Karpas-422 (cell line): Measurements from ENCODE around the gene DQX1. TPM values are rescaled to one million over a fixed set of nuclear protein-coding genes. Genes with fewer than 3 reads are reported as not detected.

ENCODE experiments used
- DNase-seq: peaks from one replicate; pipeline ENCODE4 v3.0.0-alpha.2; 2015
- H2AFZ ChIP-seq: fragments of 200-600 bp; sonication (generic); 2 replicates; pipeline ENCODE4 v1.6.1; 2014; ENCODE audit warnings: antibody characterized with exemption, low read length, mixed read lengths
- H3K27ac ChIP-seq: fragments of 200-600 bp; sonication (generic); 2 replicates; pipeline ENCODE4 v1.5.1; 2014; ENCODE audit warnings: mild to moderate bottlenecking, low read length, moderate library complexity
- H3K27me3 ChIP-seq: fragments of 200-600 bp; sonication (generic); 2 replicates; pipeline ENCODE4 v1.6.1; 2014; ENCODE audit warnings: low read length, mixed read lengths
- H3K36me3 ChIP-seq: fragments of 200-600 bp; sonication (generic); 2 replicates; pipeline ENCODE4 v1.6.1; 2014; ENCODE audit warnings: low read length, mixed read lengths; ENCODE audit not compliant: insufficient read depth
- H3K4me1 ChIP-seq: fragments of 200-600 bp; sonication (generic); 2 replicates; pipeline ENCODE4 v1.6.1; 2014; ENCODE audit warnings: mild to moderate bottlenecking, low read length, mixed read lengths
- H3K4me2 ChIP-seq: fragments of 200-600 bp; sonication (generic); 2 replicates; pipeline ENCODE4 v1.6.1; 2014; ENCODE audit warnings: low read length, low read depth, mild to moderate bottlenecking; ENCODE audit not compliant: poor library complexity, severe bottlenecking
- H3K4me3 ChIP-seq: fragments of 200-600 bp; sonication (generic); 2 replicates; pipeline ENCODE4 v1.5.1; 2014; ENCODE audit warnings: mild to moderate bottlenecking, antibody characterized with exemption, low read length, mixed read lengths
- H3K79me2 ChIP-seq: fragments of 200-600 bp; sonication (generic); 2 replicates; pipeline ENCODE4 v1.6.1; 2014; ENCODE audit warnings: mild to moderate bottlenecking, low read length, mixed read lengths
- H3K9ac ChIP-seq: fragments of 200-600 bp; sonication (generic); 2 replicates; pipeline ENCODE4 v1.6.0; 2014; ENCODE audit warnings: low read length
- H3K9me2 ChIP-seq: fragments of 200-600 bp; sonication (generic), shearing (Covaris generic); replicated peaks from 2 replicates; pipeline ENCODE4 v1.6.0; 2014; ENCODE audit warnings: mild to moderate bottlenecking, low read length, moderate library complexity; ENCODE audit not compliant: insufficient read depth
- H3K9me3 ChIP-seq: fragments of 300-700, 200-600 bp; sonication (generic); 2 replicates; pipeline ENCODE4 v1.6.1; 2014; ENCODE audit warnings: low read length, mixed read lengths
- H4K20me1 ChIP-seq: fragments of 200-600 bp; sonication (generic); 2 replicates; pipeline ENCODE4 v1.6.1; 2014; ENCODE audit warnings: mild to moderate bottlenecking, antibody characterized with exemption, low read length, low read depth; ENCODE audit not compliant: insufficient read depth
- total RNA-seq: library from RNA; depleted of rRNA; stranded (reverse); fragments of >200 nt; shearing (Covaris generic); gene quantifications from 2 replicates; pipeline ENCODE4 v1.2.3, GENCODE V29; 2014; ENCODE audit warnings: low replicate concordance

Gene DQX1
- total RNA-seq, 1 experiment from 2014 or later, result 22.6 TPM

DNA sequence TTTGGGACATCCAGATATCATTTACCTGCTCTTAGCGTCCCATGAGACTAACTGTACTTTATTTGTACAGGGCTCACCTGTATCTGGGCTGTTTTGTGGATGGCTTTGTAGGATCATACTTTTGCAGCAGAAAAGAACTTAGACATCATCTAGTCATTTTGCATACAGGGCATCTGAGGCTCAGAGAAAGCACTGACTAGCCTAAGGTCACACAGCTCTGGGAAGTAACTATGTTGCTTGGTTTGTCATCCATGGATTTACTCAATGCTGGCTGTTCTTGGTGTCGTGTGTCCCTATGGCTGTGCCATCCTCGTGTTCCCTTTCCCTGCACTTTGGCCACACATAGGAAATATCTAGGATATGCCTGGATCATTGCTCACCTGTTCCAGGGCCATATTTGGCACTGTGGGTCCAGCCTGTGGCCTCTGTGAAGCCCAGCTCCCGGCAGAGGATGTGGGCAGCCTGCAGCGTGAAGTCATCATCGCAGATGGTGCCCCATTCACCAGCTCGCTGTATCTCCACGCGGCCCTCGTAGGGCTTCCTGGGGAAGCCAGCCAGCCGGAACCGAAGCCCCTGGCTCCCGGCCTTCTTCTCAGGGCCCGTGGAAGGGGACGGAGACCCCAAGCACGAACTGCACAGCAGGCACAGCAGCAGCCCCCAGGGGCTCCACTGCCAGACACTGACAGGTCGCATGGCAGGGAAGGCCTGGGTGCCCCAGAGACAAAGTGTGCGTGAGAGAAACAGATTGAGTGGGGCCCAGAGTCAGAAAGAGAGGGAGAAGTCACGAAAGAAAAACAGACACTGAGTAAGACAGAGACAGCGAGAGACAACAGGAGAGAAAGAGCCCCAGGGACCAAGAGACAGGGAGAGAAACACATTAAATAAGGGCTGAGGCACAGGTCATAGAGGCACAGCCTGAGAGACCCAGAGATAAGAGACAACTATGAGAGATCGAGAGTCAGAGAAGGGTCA, 26.2 kb upstream of the DQX1 start:
- no peaks in the 10 kb centered on the region for H3K9me3 ChIP-seq
- no peak overlapping the region for H2AFZ ChIP-seq
- no peak overlapping the region for H3K4me2 ChIP-seq
- no peak overlapping the region for H3K27ac ChIP-seq
- 0 out of 2 replicates have a peak, but pooled peaks cover 4% of the 10 kb centered on the region for H3K36me3 ChIP-seq
- no peak for DNase-seq
- no peak overlapping the region for H3K9ac ChIP-seq
- H3K4me3 ChIP-seq, result no peak overlapping the region
- no peaks in the 10 kb centered on the region for H3K27me3 ChIP-seq
- peaks cover 13% of the 10 kb centered on the region for H3K4me1 ChIP-seq
- no peaks in the 10 kb centered on the region for H3K9me2 ChIP-seq
- H4K20me1 ChIP-seq, result peaks cover 14% of the 10 kb centered on the region; the same call in 1 of the 2 replicates
- H3K79me2 ChIP-seq, result no peaks in the 10 kb centered on the region

DNA sequence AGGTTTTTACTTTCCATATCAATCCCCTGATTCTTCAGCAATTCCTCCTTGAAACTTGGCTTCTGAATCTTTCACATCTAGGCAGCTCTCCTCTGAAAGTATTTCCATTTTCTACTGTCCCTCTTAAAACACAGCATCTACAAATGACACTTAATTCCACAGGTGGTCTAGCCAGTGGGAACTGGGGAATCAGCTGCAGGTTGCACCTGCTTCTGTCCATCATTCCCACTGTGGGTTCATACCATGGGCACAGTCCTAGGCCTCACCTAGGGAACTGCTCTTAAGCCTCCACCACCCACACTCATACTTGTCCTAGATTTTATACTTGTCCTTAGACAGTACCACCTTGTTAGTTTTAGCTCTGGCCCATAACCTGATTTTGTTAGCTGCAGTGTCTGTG, 25.5 kb upstream of the DQX1 start:
- Histone ChIP-seq H3K27me3 (no peaks in the 10 kb centered on the region), H3K9me2 (no peaks in the 10 kb centered on the region), H3K4me2 (no peak overlapping the region), H3K4me3 (no peak overlapping the region), H3K4me1 (peaks cover 13% of the 10 kb centered on the region), H3K79me2 (no peaks in the 10 kb centered on the region), H3K36me3 (0 out of 2 replicates have a peak, but pooled peaks cover 4% of the 10 kb centered on the region), H4K20me1 (peaks cover 14% of the 10 kb centered on the region; the same call in 1 of the 2 replicates), H3K9ac (no peak overlapping the region), H3K9me3 (no peaks in the 10 kb centered on the region), H3K27ac (no peak overlapping the region), H2AFZ (no peak overlapping the region)
- no peak for DNase-seq

DNA sequence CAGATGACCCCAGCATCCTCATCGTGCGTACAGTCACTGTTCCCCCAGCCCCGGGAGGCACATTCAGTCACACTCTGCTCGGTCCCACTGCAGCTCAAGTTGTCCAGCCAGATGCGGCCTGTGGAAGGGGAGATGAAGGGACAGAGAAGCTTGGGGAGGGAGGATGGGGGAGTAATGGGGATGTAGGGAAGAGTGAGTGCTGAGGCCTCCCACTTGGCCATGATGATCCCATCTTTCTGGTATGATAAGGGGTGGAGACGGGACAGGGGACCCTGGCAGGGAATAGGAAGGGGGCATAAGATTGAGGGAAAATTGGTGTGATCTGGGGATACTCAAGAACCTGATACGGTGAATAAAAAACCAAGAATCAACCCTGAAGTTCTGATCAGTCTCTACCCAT, 24.2 kb upstream of the DQX1 start:
- Histone ChIP-seq H2AFZ (no peak overlapping the region), H3K27me3 (no peaks in the 10 kb centered on the region), H4K20me1 (0 out of 2 replicates have a peak, but pooled peaks cover 2% of the 10 kb centered on the region), H3K79me2 (no peaks in the 10 kb centered on the region), H3K9me3 (no peaks in the 10 kb centered on the region), H3K4me1 (peaks cover 8% of the 10 kb centered on the region), H3K4me2 (no peak overlapping the region), H3K4me3 (no peak overlapping the region), H3K9me2 (no peaks in the 10 kb centered on the region), H3K27ac (no peak overlapping the region), H3K9ac (no peak overlapping the region), H3K36me3 (no peaks in the 10 kb centered on the region)
- DNase-seq, result no peak

GRCh38 chr2:74548900-74549826, 23.1 kb upstream of the DQX1 start:
- H3K79me2 ChIP-seq, result no peaks in the 10 kb centered on the region
- no peak overlapping the region for H3K27ac ChIP-seq
- H3K4me1 ChIP-seq, result peaks cover 5% of the 10 kb centered on the region
- no peaks in the 10 kb centered on the region for H4K20me1 ChIP-seq
- H3K27me3 ChIP-seq, result no peaks in the 10 kb centered on the region
- no peaks in the 10 kb centered on the region for H3K36me3 ChIP-seq
- no peaks in the 10 kb centered on the region for H3K9me3 ChIP-seq
- DNase-seq, result no peak
- H3K4me2 ChIP-seq, result no peak overlapping the region
- H3K4me3 ChIP-seq, result no peak overlapping the region
- H3K9me2 ChIP-seq, result no peaks in the 10 kb centered on the region
- no peak overlapping the region for H2AFZ ChIP-seq
- H3K9ac ChIP-seq, result no peak overlapping the region

- Histone ChIP-seq H3K27me3 (no peaks in the 10 kb centered on the region), H3K36me3 (no peaks in the 10 kb centered on the region), H3K9ac (no peak overlapping the region), H3K4me3 (no peak overlapping the region), H3K4me1 (no peaks in the 10 kb centered on the region), H3K9me2 (no peaks in the 10 kb centered on the region), H3K79me2 (no peaks in the 10 kb centered on the region), H4K20me1 (no peaks in the 10 kb centered on the region), H3K27ac (no peak overlapping the region), H3K4me2 (no peak overlapping the region), H3K9me3 (no peaks in the 10 kb centered on the region), H2AFZ (no peak overlapping the region)
- no peak for DNase-seq
Observed at GRCh38 chr2:74548285-74548899, 22.4 kb upstream of the DQX1 start.

- H3K4me1 ChIP-seq, result no peaks in the 10 kb centered on the region
- DNase-seq, result no peak
- no peaks in the 10 kb centered on the region for H3K9me3 ChIP-seq
- no peaks in the 10 kb centered on the region for H4K20me1 ChIP-seq
- H2AFZ ChIP-seq, result no peak overlapping the region
- no peak overlapping the region for H3K4me3 ChIP-seq
- H3K36me3 ChIP-seq, result no peaks in the 10 kb centered on the region
- no peak overlapping the region for H3K4me2 ChIP-seq
- no peak overlapping the region for H3K27ac ChIP-seq
- H3K27me3 ChIP-seq, result no peaks in the 10 kb centered on the region
- H3K9me2 ChIP-seq, result no peaks in the 10 kb centered on the region
- H3K79me2 ChIP-seq, result no peaks in the 10 kb centered on the region
- no peak overlapping the region for H3K9ac ChIP-seq
Observed at GRCh38 chr2:74546004-74546403, 20.0 kb upstream of the DQX1 start.

DNA sequence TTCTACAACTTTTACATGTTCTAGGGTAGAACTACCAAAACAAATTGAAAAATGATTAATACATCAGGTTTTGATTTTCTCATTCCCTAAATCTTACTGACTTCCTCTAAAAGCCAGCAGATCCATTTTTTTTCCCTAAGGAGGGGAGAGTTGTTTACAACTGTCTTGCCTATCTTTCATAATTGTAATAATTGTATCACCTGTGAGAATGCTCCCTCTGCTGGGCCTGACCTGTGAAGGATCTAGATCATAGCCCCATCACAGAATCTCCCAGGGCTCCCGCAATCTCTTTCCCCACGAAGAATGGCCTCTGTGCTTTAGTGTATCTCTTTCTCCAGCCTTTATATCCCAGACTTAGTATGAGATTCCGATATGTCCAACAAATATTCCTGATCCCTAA, 18.6 kb upstream of the DQX1 start:
- no peaks in the 10 kb centered on the region for H4K20me1 ChIP-seq
- H3K4me2 ChIP-seq, result no peak overlapping the region
- no peak overlapping the region for H3K27ac ChIP-seq
- no peak overlapping the region for H3K9ac ChIP-seq
- H3K4me1 ChIP-seq, result no peaks in the 10 kb centered on the region
- no peaks in the 10 kb centered on the region for H3K79me2 ChIP-seq
- H2AFZ ChIP-seq, result no peak overlapping the region
- H3K4me3 ChIP-seq, result no peak overlapping the region
- DNase-seq, result peak; percentile 75
- H3K9me2 ChIP-seq, result no peaks in the 10 kb centered on the region
- H3K27me3 ChIP-seq, result no peaks in the 10 kb centered on the region
- no peaks in the 10 kb centered on the region for H3K36me3 ChIP-seq
- H3K9me3 ChIP-seq, result no peaks in the 10 kb centered on the region
